Measurements from ENCODE around the gene PSMB9.
"Not testable (repeated sequence)": the region's sequence is repeated elsewhere in the genome, so short reads cannot be mapped to it uniquely, and the experiment has no call there.

GRCh38 chr6:32880962-32881361, 27.0 kb downstream of the PSMB9 start:
- not testable (repeated sequence) for TF ChIP-seq EZH2phosphoT487 (IDR thresholded peaks at IDR 0.05; ENCODE audit: insufficient read depth, low read depth); EZH2 (IDR thresholded peaks at IDR 0.05; ENCODE audit: insufficient read depth, poor library complexity, severe bottlenecking)

Data from GM23248 (cell line).